ENCODE results near the gene HACD2.
A peak's percentile ranks its signal among the peaks of the same experiment; 100 is the strongest.

HACD2 gene

DNA sequence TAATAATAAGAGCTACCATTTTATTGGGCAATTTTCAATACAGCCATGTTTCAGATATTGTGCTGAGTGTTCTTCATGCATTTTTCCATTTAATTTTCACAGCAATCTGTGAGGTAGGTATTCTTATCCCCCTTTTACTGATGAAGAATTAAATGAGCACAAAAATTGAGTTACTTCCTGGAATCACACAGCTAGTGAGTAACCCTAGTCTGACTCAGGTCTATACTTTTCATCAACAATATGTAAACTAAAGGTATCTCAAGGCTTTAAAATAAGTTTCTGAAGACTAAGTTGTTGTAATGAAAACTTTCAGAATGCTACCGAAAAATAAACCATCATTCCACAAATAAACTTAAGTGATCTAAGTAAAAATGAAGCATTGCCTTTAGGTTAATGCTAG is 22.3 kb downstream of the HACD2 start:
- Mint-ChIP-seq H3K9me3 (no peaks in the 10 kb centered on the region), H3K4me1 (peaks cover 20% of the 10 kb centered on the region), H3K4me3 (no peak overlapping the region), H3K27ac (peak overlapping the region; percentile 77), H3K36me3 (no peaks in the 10 kb centered on the region)
- ATAC-seq, result peak; percentile 45
- no peak for DNase-seq (ENCODE audit: low spot score in 2 of 2)

DNA sequence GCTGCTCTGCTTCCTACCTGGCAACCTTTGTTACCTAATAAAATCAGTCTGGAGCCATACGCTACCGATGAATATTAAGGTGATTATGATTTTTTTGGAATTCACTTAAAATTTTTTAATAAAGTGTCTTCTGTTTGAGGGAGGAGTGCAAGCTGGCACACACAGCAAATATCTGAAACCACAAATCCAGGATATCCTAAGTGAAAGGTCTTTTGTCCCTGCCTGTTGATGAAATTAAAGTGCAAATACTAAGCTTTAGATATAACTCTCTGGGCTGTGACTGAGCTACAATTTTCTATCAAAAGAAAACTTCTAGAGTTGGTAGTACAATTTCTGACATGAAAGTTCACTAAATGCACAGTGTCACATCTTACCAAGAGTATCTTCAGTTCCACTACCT is 23.7 kb downstream of the HACD2 start:
- no peaks in the 10 kb centered on the region for H3K9me3 Mint-ChIP-seq
- H3K4me3 Mint-ChIP-seq, result no peak overlapping the region
- H3K4me1 Mint-ChIP-seq, result peaks cover 20% of the 10 kb centered on the region
- DNase-seq (ENCODE audit: low spot score in 2 of 2) (no peak), ATAC-seq (no peak)
- H3K36me3 Mint-ChIP-seq, result no peaks in the 10 kb centered on the region
- no peak overlapping the region for H3K27ac Mint-ChIP-seq

DNA sequence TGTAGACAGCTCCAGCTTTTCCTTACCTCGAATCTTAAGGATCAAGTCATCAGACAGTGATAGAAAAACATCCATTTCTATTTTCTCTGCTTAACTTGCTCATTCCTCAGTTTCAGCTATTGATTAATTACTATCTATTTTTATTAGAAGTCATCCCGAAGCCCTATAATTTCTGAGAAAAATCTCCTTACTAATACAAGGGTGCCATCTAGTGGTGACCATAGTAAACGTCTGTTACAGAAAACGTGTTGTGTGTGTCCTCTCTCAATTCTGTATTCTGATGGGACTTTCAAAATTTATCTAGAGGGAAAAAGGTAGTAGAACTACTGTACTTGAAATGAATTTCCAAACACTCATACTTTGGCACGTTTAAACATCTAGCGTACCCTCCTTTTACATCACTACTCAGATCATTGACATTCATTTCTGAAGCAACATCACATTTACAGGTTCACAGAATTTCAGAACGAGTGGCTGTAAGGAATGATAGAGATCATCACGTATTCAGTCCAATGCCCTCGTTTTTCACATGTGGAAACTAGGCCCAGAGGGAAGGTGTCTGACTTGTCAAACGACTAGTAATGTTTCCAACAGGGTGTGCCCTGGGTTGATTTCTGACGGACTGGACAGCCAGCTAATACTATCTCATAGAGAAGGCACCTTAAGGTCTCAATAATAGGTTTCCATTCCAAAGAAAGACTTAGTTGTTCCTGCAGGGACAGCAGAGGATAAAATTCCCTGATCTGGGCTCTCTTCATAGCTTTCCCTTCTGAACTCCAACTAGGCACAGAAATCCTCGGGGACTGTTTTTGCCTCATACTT is 25.6 kb downstream of the HACD2 start:
- Mint-ChIP-seq H3K4me3 (no peak overlapping the region), H3K9me3 (no peaks in the 10 kb centered on the region), H3K4me1 (peaks cover 16% of the 10 kb centered on the region), H3K27ac (no peak overlapping the region), H3K36me3 (peaks cover 11% of the 10 kb centered on the region)
- DNase-seq (ENCODE audit: low spot score in 2 of 2) (peak in 1 of 2 donors; percentile 7), ATAC-seq (peak; percentile 35)

DNA sequence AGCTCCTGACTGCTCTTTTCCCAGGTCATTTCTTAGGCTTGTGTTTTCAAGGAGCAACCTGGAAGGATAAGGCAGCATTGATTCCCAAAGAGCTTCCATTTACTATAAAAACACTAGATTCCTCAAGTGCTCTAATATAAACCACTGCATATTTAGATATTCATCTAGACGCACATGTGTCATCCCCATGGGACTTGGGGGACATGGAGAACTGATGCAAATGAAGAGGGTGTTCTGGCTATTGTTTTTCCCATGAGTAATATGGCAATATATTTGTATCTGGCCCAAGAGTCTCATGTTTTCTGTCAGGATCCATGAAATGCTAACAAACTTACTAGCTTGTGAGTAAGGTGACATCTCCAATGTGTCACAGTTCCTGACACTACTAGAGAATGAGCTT is 31.3 kb downstream of the HACD2 start:
- H3K36me3 Mint-ChIP-seq, result peaks cover 23% of the 10 kb centered on the region
- peaks cover 8% of the 10 kb centered on the region for H3K4me1 Mint-ChIP-seq
- ATAC-seq (no peak), DNase-seq (ENCODE audit: low spot score in 2 of 2) (no peak)
- no peak overlapping the region for H3K27ac Mint-ChIP-seq
- no peaks in the 10 kb centered on the region for H3K9me3 Mint-ChIP-seq
- no peak overlapping the region for H3K4me3 Mint-ChIP-seq

DNA sequence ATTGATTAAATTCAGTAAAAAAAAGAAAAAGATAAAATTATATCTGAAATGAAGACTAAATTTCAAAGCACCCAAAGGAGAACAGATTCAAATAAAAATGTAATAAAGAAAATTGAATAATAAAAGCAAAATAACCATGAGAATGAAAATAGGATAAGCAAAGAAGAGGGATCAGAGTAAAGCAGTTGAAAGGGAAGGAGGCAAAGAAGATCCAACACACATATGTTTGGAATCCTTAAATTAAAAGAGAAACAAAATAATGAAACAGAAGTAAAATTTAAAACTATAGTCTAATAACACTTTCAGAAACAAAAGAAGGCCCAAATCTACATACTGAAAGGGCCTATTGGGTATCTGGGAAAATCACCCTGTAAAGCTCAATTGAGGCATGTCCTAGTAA is 32.1 kb downstream of the HACD2 start:
- no peak overlapping the region for H3K4me3 Mint-ChIP-seq
- no peaks in the 10 kb centered on the region for H3K9me3 Mint-ChIP-seq
- H3K27ac Mint-ChIP-seq, result no peak overlapping the region
- peaks cover 8% of the 10 kb centered on the region for H3K4me1 Mint-ChIP-seq
- DNase-seq (ENCODE audit: low spot score in 2 of 2), result no peak
- ATAC-seq, result no peak
- H3K36me3 Mint-ChIP-seq, result peaks cover 23% of the 10 kb centered on the region

DNA sequence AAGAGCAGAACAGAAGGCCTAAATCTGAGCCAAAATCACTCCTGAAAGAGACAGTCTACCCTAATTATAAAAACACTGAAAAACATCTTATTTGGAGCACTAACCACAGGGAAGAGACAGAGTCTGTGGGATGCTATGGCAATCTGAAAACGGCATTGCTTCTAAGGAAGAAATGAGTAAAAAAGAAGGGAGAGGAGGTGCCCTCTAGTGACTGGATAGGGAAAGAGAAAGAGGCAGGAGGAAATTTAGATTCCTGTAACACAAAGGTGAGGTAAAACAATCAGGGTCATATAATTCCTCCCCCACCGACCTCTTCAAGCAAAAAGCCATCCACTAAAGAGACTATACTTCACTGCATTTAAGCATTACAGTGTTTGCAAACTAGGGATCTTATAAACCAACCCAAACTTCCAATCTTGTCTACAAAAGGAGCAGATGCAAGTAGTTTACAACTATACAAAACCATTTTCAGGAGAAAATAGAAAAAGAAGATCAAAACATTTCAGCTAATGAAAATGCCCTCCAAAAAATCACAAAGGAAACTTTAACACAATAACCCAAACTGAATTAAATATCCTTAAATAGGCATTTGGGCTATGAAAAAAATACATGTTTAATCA is 32.6 kb downstream of the HACD2 start:
- no peak for DNase-seq (ENCODE audit: low spot score in 2 of 2)
- H3K36me3 Mint-ChIP-seq, result peaks cover 23% of the 10 kb centered on the region

DNA sequence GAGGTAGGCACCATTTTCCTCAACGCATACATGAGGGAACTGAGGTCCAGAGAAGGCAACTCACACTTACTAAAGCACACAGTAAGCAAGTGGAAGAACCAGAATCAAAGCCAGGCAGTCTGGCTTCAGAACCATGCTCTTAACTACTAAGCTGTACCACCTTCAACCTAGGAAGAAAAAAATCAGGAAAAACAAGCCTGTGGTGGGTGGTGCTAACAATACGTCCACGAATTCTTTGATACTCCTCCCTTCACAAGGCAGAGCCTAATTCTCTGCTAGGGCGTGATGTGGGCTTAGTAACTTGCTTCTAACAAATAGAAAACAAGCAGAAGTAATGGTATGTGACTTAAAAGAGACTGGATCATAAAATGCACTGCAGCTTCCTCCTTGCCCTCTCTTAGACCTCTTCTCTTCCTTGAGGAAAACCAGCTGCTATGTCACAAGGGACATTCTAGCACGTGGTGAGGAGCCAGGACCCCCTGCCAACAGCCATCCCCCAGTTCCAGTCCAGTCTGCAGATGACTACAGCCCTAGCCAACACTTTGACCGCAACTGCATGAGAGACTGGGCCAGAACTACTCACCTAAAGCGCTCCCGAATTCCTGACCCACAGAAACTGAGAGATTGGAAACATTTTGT is 36.9 kb downstream of the HACD2 start:
- DNase-seq (ENCODE audit: low spot score in 2 of 2) (no peak), ATAC-seq (no peak)
- no peaks in the 10 kb centered on the region for H3K9me3 Mint-ChIP-seq
- peaks cover 8% of the 10 kb centered on the region for H3K4me1 Mint-ChIP-seq
- H3K36me3 Mint-ChIP-seq, result peaks cover 14% of the 10 kb centered on the region
- no peak overlapping the region for H3K4me3 Mint-ChIP-seq
- H3K27ac Mint-ChIP-seq, result no peak overlapping the region

More for the DNA sequence above, 32.6 kb downstream of the HACD2 start:
- Mint-ChIP-seq H3K4me3 (no peak overlapping the region), H3K9me3 (no peaks in the 10 kb centered on the region), H3K27ac (no peak overlapping the region), H3K4me1 (peaks cover 8% of the 10 kb centered on the region)
- ATAC-seq, result no peak

DNA sequence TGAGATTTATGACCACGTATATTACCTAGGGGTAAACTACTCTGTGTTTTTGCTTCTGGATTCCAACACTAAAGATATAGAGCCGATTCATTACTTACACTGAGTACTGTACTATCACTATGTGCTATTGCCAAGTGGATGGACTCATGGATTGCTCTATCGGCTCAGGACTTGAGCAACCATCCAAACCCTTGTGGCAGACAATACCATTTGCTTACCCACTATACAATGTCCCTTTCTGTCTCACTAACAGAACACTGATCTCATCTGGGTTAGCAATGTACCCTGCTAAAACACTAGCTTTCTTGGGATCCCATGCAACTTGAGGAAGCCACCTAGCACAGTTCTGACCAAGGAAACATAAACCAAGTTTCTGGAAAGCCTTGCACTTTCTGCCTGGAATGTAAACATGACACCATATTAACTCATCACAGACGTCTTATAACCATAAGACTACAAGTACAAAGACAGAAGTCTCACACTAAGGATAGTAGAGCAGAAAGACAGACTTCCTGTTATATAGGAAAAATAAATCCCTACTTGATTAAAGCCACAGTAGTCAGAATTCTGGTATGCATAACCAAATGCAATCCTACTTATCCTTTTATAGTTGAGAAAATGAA is 38.6 kb downstream of the HACD2 start:
- no peak for ATAC-seq
- H3K4me3 Mint-ChIP-seq, result no peak overlapping the region
- H3K27ac Mint-ChIP-seq, result no peak overlapping the region
- no peak for DNase-seq (ENCODE audit: low spot score in 2 of 2)
- no peaks in the 10 kb centered on the region for H3K4me1 Mint-ChIP-seq
- H3K9me3 Mint-ChIP-seq, result no peaks in the 10 kb centered on the region
- peaks cover 14% of the 10 kb centered on the region for H3K36me3 Mint-ChIP-seq

DNA sequence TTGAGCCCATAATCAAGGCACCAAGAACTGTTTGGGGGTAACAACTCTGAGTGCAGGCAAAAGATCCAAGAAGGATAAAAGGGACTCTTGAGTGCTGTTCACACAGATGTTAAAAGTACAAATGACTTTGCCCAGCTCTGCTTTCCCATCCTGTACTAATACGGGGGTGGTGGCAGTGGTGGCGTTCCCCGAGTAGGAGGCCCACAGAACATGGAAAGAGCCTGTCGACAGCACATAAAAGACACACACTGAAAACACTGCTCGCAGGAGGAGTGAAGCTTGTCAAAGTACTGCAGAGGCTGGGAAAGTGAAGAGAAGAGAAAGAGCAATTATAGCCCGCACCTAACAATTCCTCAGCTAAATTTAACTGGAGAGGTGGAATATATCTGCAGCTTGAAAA is 40.9 kb downstream of the HACD2 start:
- H3K9me3 Mint-ChIP-seq, result no peaks in the 10 kb centered on the region
- peaks cover 11% of the 10 kb centered on the region for H3K36me3 Mint-ChIP-seq
- H3K4me1 Mint-ChIP-seq, result peaks cover 6% of the 10 kb centered on the region
- peak overlapping the region; percentile 9 for H3K27ac Mint-ChIP-seq
- no peak for ATAC-seq
- no peak overlapping the region for H3K4me3 Mint-ChIP-seq
- DNase-seq (ENCODE audit: low spot score in 2 of 2), result no peak

DNA sequence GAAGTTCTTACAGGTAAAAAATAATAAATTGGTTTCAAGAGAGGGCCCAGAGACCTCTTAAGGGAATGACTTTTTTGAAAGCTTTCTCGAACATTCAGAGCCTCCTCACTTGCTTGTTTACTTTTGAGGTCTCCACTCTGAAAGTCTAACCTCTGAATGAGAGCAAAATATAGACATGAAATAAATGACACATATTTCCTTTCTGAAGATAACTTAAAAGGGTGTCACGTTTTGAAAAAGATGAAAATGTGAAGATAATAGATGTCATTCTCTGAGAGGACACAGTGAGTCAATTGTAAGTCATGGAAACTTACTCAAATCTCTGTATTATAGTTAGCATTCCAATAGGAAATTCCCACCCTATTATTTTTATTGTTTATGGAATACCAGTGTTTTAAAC is 44.6 kb downstream of the HACD2 start:
- ATAC-seq (peak; percentile 60), DNase-seq (ENCODE audit: low spot score in 2 of 2) (no peak)
- Mint-ChIP-seq H3K27ac (peak overlapping the region; percentile 48), H3K4me3 (no peak overlapping the region), H3K36me3 (peaks cover 11% of the 10 kb centered on the region), H3K4me1 (peaks cover 15% of the 10 kb centered on the region), H3K9me3 (no peaks in the 10 kb centered on the region)

DNA sequence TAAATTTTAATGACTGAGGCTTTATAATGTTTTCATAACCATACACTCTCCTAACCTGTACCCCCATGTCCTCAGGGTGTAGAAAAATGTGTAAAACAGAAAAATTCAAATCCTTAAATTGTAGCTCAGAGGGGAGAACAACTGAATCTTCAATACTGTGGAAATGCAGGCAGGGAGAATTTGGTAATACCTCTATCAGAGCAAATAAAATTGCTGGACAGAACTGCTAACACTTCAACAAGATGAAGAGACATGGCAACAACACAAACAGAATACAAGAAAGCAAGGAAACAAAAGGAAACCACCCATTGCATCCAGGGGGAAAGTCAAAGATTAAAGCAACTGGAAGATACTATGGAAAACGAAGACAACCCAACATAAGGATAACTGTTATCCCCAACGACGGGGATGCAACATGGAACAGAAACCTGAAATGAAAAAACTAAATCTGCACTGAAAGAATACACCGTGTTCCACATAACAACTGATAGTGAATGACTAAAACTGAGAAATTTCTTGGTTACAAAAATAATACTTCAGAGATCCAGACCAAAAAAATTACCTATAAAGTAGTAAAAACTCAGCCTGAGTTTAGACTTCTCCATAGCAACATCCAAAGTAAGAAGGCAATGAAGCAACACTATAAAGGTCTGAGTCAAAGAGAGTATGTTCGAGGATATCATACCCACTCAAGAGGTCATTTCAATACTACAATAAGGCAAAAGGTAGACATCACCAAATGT is 48.5 kb downstream of the HACD2 start:
- Mint-ChIP-seq H3K4me3 (no peak overlapping the region), H3K4me1 (peaks cover 15% of the 10 kb centered on the region), H3K27ac (peak overlapping the region; percentile 5), H3K9me3 (no peaks in the 10 kb centered on the region), H3K36me3 (peaks cover 6% of the 10 kb centered on the region)
- DNase-seq (ENCODE audit: low spot score in 2 of 2) (no peak), ATAC-seq (peak; percentile 91)

DNA sequence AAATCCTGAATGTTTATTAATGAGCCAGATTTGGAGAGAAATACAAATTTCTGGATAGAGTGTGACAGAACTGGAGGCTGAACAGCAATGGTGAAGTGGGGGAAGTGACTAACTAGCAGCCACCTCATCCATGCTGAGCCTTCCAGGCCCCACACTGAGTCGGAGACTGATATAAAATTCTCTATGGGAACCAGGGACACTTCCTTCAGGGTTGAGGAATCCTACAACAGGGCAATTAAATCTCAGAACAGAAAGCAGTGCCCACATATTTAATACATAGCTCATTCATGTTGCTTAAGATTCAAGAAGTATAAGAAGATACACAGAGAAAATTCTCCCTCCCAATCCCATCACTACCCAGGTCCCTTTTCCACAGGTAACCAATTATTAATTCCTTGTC is 49.3 kb downstream of the HACD2 start:
- Mint-ChIP-seq H3K4me1 (peaks cover 15% of the 10 kb centered on the region), H3K9me3 (no peaks in the 10 kb centered on the region), H3K4me3 (no peak overlapping the region), H3K27ac (no peak overlapping the region), H3K36me3 (peaks cover 6% of the 10 kb centered on the region)
- no peak for DNase-seq (ENCODE audit: low spot score in 2 of 2)
- no peak for ATAC-seq

DNA sequence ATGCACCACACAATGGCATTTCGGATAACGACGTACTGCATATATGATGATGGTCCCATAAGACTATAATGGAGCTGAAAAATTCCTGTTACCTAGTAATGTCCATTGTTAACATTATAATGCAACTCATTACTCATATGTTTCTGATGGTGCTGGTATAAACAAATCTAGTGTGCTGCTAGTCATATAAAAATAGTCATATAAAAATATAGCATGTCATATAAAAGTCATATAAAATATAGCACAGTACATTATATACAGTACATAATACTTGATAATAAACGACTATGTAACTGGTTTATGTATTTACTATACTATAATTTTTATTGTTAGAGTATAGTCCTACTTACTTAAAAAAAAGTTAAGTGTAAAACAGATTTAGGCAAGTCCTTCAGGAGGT is 50.6 kb downstream of the HACD2 start:
- peaks cover 3% of the 10 kb centered on the region for H3K36me3 Mint-ChIP-seq

DNA sequence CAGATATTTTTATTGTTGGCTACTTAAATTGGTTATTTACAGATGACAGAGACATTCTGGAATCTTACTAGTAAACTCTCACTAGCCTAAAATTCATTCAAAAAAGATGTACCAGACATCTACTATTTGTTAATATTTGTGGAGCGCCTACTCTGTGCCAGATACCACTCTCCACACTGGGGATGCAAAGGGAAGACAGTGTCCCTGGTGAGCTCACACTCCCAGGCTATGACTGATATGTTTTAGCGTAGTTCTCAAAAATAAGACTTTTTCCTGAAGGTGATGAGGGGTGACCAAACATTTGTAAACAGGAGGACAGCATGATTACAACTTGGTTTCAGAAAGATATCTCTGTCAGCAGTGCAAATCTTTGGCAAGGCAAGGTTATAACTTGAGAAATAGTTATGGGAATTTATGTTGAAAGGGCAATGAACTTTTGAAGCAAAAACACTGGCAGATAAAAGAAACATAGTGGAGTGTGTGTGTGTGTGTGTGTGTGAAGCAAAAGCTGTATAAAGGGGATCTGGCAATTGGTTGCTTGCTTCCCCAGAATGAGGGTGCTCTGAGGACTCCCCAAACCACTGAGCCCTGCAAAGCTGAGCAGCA is 51.2 kb downstream of the HACD2 start:
- H3K9me3 Mint-ChIP-seq, result no peaks in the 10 kb centered on the region
- ATAC-seq (no peak), DNase-seq (ENCODE audit: low spot score in 2 of 2) (no peak)
- H3K4me3 Mint-ChIP-seq, result no peak overlapping the region
- H3K27ac Mint-ChIP-seq, result no peak overlapping the region
- H3K4me1 Mint-ChIP-seq, result peaks cover 9% of the 10 kb centered on the region
- no peaks in the 10 kb centered on the region for H3K36me3 Mint-ChIP-seq

More for the DNA sequence above, 50.6 kb downstream of the HACD2 start:
- Mint-ChIP-seq H3K4me1 (peaks cover 9% of the 10 kb centered on the region), H3K9me3 (no peaks in the 10 kb centered on the region), H3K27ac (no peak overlapping the region), H3K4me3 (no peak overlapping the region)
- no peak for ATAC-seq
- no peak for DNase-seq (ENCODE audit: low spot score in 2 of 2)

DNA sequence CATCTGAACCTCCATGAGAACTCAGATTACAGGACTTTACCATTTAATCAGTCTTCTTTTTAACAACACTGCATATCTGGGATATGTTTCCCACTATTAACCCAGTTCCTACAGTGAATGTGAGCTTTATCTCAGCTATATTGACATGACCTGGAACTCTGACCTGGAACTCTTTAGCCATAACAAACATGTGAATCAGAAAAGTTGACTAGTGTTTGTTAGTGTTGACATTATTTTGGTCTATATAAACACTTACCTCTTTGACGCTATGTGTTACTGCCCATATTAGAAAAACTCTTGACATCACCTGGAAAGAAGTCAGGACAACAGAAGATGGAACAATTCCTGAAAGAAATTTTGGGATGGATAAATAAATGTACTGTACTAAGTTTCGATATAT is 56.7 kb downstream of the HACD2 start:
- H3K4me1 Mint-ChIP-seq, result peaks cover 16% of the 10 kb centered on the region
- no peak overlapping the region for H3K4me3 Mint-ChIP-seq
- peaks cover 21% of the 10 kb centered on the region for H3K36me3 Mint-ChIP-seq
- no peak overlapping the region for H3K27ac Mint-ChIP-seq
- DNase-seq (ENCODE audit: low spot score in 2 of 2) (no peak), ATAC-seq (no peak)
- no peaks in the 10 kb centered on the region for H3K9me3 Mint-ChIP-seq

Measured in stimulated activated effector memory CD8-positive, alpha-beta T cell treated with anti-CD3 and anti-CD28 coated beads, Interleukin-12 subunit alpha, Interleukin-12 subunit beta, amount 100 ng/mL, for 72 hours (primary cell).